Fibroblast of gingiva (primary cell): Measurements from ENCODE around the gene SBF1.
A peak's percentile ranks its signal among the peaks of the same experiment; 100 is the strongest.

ENCODE experiments used
- DNase-seq: peaks from one replicate; pipeline ENCODE4 v3.0.0-alpha.2; 2011; ENCODE audit warnings: low read depth

The SBF1 gene

GRCh38 chr22:50465066-50465930 lies 9.5 kb downstream of the SBF1 start:
- no peak for DNase-seq

GRCh38 chr22:50464451-50464850 lies 10.4 kb downstream of the SBF1 start:
- DNase-seq, result no peak

- DNase-seq, result no peak
Measured at GRCh38 chr22:50463188-50463900, 11.5 kb downstream of the SBF1 start.

DNA sequence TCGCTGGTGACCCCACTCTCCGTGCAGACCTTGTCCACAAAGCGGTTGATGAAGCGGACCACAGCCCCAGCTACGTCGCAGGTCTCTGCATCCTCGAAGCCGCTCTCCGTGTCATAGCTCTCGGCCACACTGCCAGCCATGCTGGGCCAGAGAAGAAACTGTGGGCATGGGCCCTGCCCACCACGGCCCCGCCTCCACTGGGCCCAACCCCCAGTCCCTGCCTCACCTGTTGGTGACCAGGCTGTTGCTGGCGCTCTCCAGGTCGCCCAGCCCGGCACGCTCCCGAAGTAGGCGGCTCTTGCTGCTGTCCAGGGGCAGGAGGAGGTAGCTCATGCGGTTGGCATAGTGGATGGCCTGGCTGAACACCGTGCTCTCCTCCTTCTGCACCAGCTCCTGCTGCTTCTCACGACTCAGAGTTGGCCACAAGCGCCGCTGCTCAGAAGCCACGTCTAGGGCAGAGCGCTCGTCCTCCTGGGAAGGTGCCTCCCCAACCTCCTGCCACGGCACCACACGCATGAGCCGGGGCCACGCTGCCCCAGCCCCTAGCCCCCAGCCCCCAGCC lies 12.8 kb downstream of the SBF1 start:
- no peak for DNase-seq

DNA sequence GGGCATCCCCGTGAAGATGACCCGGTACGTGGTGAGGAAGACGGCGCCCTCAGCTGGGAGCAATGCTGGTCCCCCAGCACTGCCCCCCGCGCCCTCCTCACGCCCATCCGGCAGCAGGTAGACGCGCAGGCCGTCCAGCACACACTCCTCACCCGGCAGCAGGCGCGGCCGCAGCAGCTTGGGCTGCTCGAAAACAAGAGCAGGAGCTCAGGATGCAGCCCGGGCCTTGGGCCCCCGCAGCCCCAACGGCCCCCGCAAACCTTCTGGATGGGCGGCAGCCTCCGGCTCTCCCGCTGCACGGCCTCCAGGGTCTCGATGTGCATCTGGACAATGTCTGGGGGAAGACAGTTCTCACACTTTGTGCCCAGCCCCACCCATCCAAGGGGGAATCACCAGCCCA lies 13.3 kb downstream of the SBF1 start:
- DNase-seq, result no peak

- no peak for DNase-seq
Measured at GRCh38 chr22:50460938-50461337, 13.9 kb downstream of the SBF1 start.

- DNase-seq, result no peak
Measured at GRCh38 chr22:50459496-50460140, 15.2 kb downstream of the SBF1 start.

- DNase-seq, result no peak
Measured at GRCh38 chr22:50459016-50459415, 15.8 kb downstream of the SBF1 start.

DNA sequence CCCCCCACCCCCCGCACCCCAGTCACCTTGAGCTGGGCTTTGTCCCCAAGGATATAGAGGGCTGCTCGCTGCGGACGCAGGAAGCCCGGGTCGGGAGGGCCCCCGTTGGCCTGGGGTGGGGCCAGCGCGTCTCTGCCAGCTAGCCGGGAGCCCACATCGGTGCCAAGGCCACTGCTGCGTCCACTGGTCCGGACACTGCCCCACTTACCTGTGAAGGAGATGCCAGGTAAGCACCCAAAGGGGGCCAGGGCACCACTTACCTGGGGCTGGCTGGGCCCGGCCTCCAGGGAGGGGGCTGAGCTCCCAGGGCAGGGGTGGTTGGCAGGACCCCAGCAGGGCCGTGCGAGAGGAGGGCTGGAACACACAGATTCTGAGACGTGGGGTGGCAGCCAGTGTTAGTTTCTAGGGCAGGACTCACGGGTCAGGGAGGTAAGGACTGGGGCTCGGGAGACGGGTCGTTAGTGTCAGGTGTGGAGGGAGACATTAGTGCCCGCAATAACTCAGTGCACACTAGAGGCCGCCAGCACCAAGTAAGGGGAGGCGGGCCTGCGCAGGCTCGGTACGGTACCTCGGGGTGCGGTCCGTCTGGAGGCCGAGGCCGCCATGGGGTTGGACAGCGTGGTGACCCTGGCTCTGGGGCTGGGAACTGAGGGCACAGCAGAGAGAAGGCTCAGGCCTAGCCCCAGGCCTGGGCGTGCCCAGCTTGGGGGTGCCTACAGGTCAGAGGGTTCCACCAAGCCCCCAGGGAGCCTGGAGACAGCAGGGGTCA lies 18.2 kb downstream of the SBF1 start:
- DNase-seq, result no peak

DNA sequence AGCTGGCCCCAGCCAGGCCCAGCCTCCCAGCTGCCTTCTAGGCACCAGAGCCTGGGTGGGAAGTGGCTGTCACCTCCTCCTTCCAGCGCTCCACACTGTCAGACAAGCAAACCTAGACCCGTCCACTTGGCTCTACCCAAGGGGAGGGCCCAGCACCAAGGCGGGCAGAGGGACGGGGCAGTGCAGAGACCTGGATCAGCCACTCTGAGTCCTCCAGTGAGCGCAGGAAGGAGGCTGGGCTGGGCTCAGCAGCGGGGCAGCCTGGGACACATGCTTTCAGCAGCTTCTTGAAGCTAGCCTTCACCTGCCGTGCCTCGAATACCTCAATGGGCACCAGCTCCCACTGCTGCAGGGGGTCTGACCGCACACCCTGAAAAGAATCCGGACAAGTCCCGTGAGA lies 18.8 kb downstream of the SBF1 start:
- DNase-seq, result no peak

- no peak for DNase-seq
Measured at GRCh38 chr22:50455201-50455600, 19.6 kb downstream of the SBF1 start.

DNA sequence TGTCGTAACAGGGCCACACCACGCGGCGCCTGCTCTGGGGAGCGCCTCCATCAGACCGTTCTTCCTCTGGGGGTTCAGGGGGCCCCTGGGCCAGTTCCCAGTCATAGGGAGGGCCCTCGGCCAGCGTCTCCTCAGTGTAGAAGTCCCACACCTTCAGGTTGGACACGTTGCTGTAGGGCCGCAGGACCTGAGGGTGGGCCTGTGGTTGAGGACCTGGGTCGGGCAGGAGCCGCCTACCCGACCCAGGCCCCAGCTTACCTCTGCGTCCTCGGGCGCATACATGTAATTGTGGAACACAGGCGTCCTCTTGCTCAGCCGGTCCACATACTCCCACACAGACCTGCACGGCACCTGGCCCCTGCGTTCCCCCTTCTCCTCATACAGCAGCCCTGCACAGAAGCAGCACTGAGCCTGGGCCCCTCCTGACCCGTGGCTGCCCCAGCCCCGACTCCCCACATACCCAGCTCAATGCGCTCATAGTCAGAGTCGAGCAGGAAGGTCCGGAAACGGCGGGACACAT lies 20.2 kb downstream of the SBF1 start:
- no peak for DNase-seq

GRCh38 chr22:50452649-50453048 lies 22.2 kb downstream of the SBF1 start:
- no peak for DNase-seq

DNA sequence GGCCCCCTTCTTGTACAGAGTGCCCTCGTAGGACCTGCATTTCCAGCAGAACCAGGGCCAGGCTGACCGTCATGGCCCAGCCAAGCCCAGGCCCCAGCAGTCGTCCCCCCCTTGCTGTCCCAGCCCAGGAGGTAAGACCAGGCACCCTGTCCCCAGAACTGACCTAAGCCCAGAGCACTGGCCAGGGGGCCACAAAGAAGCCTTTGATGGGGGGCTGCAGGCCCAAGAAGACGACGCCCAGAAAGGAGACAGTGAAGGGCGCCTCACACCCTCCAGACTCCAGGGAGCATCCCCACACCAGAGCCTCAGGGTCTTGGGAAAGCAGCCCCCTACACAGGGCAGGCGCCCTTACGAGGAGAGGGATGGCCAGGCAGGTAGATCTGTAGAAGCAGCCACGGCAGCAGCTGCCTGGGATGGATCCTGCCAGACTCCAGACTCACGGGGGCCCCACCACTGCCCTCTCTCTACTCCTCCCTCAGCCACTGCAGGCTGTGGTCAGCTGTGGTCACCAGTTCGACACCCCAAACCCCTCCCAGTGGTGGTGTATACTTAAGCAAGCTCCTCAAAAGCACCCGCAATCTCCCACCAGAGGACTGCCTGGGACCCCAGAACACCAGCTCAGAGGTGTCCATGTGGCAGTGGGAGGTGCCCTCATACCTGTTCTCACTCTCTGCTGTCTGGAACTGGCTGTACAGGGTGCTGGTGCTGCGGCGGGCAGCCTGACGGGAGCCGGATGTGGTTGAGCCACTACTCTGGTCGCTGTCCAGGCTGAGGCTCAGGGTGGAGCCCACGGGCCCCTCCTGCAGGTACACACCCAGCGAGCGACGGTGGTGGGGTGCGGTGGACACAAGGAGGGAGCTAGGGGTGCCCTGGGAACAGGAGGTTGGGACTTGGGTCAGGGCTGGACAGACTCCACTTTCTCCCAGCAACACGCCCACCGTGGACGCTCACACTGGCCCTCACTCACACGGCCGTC lies 27.0 kb downstream of the SBF1 start:
- no peak for DNase-seq

DNA sequence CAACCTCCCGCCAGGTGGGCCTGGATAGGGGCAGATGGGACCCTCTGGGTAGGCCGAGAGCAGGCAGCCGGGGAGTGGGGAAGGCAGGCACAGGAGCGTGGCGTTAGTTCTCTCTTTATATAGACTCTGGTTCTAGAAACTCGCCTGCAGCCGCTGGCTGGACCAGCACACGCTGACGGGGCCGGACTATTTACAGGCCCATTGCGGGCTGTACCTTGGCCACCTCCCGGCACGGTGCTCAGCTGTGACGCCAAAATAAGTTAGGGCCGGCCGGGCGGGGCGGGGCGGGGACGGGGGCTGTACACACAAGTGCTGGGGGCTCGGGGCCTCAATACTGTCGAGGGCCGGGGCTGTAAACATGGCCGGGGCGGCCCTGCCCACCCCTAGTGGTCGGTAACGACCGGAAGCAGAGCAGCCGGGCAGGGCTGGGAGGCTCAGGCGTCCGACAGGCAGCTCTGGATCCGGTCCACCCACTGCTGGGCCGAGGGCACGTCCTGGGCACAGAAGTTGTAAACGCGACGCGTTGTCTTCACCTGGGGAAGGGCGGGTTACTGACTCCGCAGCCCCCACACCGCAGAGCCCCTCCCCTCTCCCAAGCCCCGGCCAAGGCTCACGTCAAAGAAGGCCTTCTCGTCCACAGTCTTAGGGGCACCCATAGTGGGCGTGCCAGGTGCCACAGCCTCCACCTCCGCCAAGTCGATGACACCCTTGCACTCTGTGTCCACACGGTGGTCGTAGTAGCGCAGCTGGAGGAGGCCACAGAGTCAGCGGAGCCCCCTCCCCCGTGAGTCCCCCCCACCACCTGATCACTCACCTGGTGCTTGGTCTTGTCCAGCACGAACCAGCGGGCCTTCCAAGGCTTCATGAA lies 27.9 kb downstream of the SBF1 start:
- no peak for DNase-seq

DNA sequence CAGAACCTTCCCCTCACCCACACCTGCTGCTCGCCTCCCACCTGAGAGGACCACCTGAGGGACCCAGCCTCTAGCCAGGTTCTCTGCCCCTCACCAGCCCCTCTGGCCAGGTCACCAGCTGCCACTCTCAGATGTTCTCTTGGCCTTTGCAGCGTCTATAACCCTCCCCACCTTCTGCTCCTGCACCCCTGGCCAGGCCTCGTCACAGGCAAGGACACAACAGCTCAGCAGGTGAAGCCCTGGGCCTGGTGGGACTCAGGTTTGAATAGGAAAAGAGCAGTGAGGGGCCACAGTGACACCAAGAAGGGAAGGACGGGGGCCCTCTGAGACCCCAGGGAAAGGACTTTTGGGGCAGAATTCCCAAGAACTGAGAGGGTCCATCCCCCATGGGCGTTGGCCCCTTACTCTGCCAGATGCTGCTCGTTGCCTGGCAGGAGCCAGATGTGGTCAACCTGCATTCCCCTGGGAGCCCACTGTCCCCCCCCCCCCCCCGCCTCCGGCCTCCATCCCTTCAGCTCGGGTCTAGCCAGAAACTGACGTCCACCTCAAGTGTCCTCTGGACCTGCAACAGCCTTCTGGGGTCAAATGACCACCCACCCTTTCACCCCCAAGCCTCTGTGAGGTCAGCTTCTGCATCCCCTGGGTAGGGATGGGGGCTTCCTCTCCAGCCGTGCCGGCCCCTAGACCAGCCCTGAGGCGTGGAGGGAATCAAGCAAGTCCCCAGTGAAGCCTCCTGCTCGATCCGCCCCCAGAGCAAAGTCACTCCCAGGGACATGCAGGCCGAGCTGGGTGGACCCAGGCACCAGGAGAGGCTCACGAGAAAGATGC lies 28.7 kb downstream of the SBF1 start:
- DNase-seq, result no peak

DNA sequence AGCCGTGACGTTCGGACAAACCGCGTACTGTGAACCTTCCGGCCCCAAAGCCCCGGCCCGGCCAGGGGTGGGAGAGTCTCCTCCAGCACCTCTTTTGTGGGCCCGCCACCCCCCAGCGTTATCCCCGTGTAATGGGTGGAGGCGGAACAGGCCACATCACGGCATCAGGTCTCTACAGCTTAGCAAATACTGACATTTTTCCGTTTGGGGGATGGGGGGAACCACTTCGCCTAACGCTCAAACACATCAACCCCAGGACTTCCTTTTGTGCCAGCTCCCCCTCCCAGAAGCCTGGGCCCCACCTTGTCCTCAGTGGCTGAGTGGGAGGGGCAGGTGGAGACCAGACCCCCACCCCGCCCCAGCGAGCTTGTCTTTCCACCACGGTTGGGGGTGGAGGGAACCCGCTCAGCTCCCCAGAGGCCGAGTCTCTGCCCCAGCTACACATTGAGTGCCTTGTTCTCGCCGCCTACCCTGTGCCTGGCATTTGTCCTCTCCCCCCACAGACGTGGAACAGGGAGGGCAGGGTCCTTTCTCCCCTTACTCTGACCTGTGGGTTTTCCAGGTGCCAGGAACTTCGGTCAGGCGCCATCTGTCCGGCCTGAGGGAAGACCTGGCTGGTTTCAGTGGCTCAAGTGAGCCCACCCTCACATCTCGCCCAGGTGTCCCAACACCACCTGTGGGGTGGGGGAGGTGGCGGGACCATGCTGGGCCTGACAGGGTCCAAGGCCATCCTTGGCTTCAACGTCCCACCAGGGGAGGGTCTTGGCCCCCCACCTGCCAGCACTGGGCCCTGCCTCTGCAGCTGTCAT lies 29.6 kb downstream of the SBF1 start:
- DNase-seq, result no peak

DNA sequence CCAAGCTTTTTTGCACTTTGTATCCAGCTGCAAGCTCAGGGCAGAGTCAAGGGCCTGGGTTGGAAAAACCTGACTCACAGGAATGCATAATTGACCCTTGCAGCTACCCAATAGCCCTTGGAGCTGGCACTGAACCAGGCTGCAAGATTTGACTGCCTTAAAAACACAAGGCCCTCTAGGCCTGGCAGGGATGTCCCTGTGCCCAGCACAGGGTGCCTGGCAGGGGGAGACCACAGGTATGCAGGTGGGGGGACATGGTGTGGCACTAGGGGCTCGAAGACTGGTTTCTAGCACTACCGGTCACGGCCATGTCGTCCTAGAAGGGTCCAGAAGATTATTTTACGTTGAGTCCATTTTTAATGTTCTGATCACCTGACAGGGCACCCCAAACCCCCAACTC lies 30.2 kb downstream of the SBF1 start:
- peak; percentile 80 for DNase-seq
